COLO829 (cell line): ENCODE measurements around the gene MEGF6.

Experiments used
- DNase-seq: peaks from one replicate; pipeline ENCODE4 v3.0.0; 2012; ENCODE audit warnings: low spot score

MEGF6 gene

DNA sequence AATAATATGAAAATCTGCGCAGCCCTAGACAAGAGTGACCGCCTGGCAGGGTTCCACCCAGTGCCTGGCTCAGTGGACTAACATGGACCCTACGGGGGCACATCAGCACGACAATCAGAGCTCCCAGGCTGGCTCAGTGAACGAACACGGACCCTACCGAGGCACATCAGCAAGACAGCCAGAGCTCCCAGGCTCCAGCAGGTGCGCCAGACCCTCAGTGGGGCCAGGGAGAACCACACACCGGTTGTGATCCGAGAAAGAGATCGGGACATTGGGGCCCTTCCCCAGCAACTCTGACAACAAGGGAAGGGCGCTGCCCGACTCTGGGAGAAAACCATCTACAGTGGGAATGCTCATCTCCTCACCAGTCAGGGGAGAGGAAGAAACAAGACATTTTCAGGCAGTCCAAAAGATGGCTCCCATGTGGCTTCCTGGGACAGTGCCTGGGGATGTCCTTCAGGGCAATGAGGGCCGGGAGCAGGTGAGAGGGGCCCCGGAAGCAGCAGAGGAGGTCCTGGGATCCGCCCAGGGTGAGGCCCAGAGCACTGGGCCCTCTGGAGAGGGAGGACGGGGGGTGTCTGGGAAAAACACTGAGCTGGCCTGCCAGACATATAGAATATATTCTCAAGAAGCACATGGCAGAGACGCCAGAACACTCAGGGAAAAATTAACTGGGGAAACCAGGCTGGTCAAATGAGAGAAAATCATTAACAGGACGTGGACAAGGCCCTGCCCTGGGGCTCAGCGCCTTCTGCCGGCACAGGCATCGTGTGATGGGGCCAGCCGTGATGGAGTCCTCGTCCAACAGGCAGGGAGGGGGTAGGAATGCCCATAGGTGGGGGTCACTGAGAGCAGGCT lies 152.0 kb downstream of the MEGF6 start:
- DNase-seq: no peak

- DNase-seq: no peak
These were observed 153.1 kb downstream of the MEGF6 start for GRCh38 chr1:3457910-3458883.

- no peak for DNase-seq
These were observed 154.1 kb downstream of the MEGF6 start for GRCh38 chr1:3456964-3457909.

DNA sequence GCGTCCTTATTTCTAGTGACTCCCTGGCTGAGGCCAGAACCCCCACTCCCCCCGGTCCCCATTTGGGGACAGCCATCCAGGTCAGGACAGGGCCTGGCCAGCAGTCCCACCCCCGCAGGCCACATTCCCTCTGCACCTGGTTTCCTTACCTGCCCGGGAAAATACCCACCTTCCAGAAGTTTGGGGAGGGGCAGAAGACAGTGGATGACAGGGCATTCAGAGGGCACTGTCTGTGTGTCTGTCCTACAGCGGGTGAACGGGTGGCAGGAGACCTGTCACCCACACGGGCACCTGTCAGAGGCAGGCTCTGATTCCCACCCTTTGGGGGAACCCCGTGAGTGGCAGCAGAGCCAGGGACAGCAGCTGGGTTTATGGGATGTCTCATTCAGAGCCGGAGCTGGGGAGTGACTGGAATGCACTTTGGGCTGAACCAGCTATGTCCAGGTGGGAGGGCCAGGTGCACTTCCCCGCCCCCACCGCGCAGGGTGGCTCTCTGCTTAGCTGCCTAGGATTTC lies 154.8 kb downstream of the MEGF6 start:
- DNase-seq: no peak

DNA sequence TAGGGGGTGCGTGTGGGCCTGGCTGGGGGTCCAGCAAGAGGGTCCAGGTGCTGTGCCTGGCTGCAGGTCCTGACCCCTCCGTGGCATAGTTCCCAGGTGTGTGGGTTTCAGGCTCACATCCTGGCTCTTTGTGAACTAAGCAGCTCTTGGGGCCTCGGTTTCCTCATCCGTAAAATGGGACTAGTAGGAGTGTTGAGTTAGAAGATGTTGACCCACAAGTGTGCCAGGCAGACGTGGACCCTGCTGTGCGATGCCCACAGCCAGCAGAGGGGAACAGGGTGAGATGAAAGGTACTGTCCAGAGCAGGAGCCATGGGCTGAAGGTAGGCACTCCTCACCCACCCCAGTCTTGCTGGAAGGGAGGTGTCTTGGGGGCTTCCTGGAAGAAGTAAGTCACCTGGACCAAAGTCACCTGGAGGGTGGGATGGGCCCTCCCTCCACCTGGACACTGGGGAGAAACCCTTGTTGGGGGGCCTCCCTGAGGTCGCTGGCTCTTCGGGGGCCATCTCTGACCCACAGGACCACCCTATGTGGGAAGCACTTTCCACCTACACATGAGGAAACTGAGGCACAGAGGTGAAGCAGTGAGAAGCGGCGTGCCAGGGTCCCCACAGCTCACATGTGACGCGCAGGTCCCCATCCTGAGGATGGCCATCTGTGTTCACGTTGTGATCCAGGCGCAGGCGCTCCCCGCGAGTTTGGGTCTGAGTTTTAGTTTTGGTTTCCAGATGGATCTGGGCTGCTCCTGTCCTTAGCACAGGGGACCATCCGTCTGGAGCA lies 155.4 kb downstream of the MEGF6 start:
- DNase-seq: no peak

GRCh38 chr1:3454811-3455618 lies 156.3 kb downstream of the MEGF6 start:
- DNase-seq: no peak

- DNase-seq: no peak
These were observed 157.2 kb downstream of the MEGF6 start, which contains the start of gene ARHGEF16 for GRCh38 chr1:3453891-3454810. Gene ARHGEF16 (plus strand): TSS chr1:3454665. CDS start chr1:3463085, 8,420 bp downstream.

GRCh38 chr1:3453203-3453761 lies 158.0 kb downstream of the MEGF6 start:
- peak; percentile 81 for DNase-seq

- DNase-seq: no peak
These were observed 158.5 kb downstream of the MEGF6 start for GRCh38 chr1:3452866-3453175.

- no peak for DNase-seq
These were observed 159.1 kb downstream of the MEGF6 start for GRCh38 chr1:3451994-3452865.

DNA sequence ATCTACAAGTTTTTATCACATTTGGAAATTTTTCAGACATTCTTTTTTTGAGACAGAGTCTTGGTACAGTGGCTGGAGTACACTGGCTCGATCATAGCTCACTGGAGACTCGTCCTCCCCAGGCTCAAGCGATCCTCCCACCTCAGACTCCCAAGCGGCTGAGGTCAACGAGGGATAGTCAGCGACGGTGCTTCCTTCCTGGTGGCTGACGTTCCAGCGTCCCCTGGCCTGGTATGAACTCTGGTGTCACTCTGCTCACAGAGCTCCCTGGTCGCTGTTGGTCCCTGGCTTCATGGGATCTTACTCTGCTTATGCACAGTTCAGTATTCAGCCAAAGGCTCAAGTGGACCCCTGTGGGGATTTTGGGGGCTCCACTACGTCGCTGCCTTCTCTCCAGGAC lies 160.3 kb downstream of the MEGF6 start:
- DNase-seq: no peak

DNA sequence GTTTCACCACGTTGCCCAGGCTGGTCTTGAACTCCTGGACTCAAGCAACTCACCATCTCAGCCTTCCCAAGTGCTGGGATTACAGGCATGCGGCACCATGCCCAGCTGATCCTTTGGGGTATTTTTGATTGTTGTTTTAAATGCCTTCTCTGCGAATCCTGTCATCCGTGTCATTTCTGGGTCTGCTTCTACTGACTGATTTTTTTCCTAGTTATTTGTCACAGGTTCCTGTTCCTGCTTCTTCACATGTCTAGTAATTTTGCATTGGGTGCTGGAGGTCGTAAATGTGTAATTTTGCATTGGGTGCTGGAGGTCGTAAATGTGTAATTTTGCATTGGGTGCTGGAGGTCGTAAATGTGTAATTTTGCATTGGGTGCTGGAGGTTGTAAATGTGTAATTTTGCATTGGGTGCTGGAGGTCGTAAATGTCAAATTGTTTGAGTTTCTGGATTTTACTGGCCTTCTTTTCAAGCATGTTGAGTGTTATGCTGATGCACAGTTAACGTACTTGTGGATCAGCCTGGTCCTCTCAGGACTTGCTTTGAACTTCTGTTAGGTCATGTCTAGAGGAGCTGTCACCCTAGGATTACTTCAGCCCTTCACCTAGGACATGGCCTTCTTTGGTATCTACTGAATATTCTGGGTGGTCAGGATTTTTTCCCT lies 161.0 kb downstream of the MEGF6 start:
- no peak for DNase-seq

- DNase-seq: no peak
These were observed 166.6 kb downstream of the MEGF6 start for GRCh38 chr1:3444736-3445135.

GRCh38 chr1:3444298-3444697 lies 167.0 kb downstream of the MEGF6 start:
- no peak for DNase-seq

DNA sequence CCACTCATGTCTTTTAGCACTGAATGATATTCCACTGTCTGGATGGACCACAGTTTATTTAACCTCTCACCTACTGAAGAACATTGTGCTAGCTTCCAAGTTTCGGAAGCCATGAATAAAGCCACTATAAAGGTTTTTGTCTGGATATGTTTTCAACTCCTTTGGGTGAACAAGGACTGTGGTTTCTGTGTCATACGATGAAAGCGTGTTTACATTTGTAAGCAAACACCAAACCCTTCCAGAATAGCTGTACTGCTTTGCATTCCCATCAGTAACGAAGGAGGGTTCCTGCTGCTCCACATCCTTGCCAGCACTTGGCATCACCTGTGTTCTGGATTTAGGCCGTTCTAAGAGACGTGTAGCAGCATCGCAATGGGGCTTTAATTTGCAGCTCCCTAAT lies 167.5 kb downstream of the MEGF6 start:
- DNase-seq: no peak

DNA sequence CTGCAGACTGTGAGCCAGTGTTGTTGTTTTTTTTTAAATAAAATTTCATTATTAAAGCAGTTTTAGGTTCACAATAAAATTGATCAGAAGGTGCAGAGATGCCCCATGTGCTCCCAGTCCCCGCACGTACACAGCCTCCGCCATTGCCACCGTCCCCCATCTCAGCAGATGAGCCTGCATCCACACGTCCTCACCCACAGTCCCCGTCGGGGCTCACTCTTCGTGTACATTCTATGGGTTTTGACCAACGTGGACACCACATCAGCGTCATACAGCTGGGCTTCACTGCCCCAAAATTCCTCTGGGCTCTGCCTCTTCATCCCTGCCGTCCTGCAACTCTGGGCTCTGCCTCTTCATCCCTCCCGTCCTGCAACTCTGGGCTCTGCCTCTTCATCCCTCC lies 168.4 kb downstream of the MEGF6 start:
- no peak for DNase-seq

DNA sequence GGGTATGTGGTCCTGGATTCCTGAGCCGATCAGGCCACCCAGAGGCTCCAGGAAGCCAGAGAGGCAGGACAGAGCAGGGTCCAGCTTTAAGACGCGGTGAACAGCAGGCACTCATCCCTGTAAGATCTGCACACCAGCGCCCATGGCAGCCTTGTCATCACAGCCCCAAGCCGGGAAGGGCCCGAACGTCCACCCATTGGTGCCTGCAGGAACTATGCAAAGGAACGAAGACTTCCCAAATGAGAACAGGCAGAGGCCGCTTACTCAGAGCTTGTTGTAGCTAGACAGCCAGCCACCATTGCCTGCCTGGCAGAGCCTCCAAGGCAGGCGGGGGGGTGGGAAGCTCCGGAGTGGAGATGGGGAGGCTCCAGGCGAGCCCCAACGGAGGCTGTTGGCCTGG lies 169.0 kb downstream of the MEGF6 start:
- DNase-seq: no peak
